Chondrocyte (in vitro differentiated cells): ENCODE results near the gene FAM81A. TPM values are rescaled to one million over a fixed set of nuclear protein-coding genes. Genes with fewer than 3 reads are reported as not detected.
A peak's percentile ranks its signal among the peaks of the same experiment; 100 is the strongest.

Experiments
- DNase-seq: peaks from one replicate; pipeline ENCODE4 v3.0.0; 2021; ENCODE audit warnings: mixed read lengths, low spot score
- H3K27ac Mint-ChIP-seq: one replicate; pipeline ENCODE4 v1.8.0; 2021; ENCODE audit warnings: mild to moderate bottlenecking, moderate library complexity, mixed read lengths; ENCODE audit not compliant: unreplicated experiment
- H3K27me3 Mint-ChIP-seq: 2 replicates; pipeline ENCODE4 v1.8.0; 2021; ENCODE audit warnings: low read depth, mixed read lengths
- H3K36me3 Mint-ChIP-seq: 2 replicates; pipeline ENCODE4 v1.8.0; 2021; ENCODE audit warnings: low read depth, mixed read lengths
- H3K4me1 Mint-ChIP-seq: 2 replicates; pipeline ENCODE4 v1.8.0; 2021; ENCODE audit warnings: low read depth, mild to moderate bottlenecking, mixed read lengths
- H3K4me3 Mint-ChIP-seq: one replicate; pipeline ENCODE4 v1.8.0; 2021; ENCODE audit warnings: mild to moderate bottlenecking, moderate library complexity, mixed read lengths; ENCODE audit not compliant: unreplicated experiment
- H3K9me3 Mint-ChIP-seq: 2 replicates; pipeline ENCODE4 v1.8.0; 2021; ENCODE audit warnings: low read depth, mixed read lengths
- CTCF ChIP-seq: fragments of 200-600 bp; sonication (generic); IDR thresholded peaks from 2 replicates; pipeline ENCODE4 v1.5.0; 2021; ENCODE audit warnings: antibody characterized with exemption, mild to moderate bottlenecking, moderate library complexity
- total RNA-seq: library from RNA; stranded (reverse); gene quantifications from 3 replicates; pipeline ENCODE4 v1.2.1, GENCODE V29; 2021

FAM81A gene
- total RNA-seq, 1 donor from 2014 or later: 0.15 TPM

- Mint-ChIP-seq H3K4me3 (no peak overlapping the region), H3K4me1 (peaks cover 8% of the 10 kb centered on the region), H3K36me3 (no peaks in the 10 kb centered on the region), H3K9me3 (no peaks in the 10 kb centered on the region), H3K27me3 (peaks cover 9% of the 10 kb centered on the region), H3K27ac (no peak overlapping the region)
- no peak for DNase-seq
- TF ChIP-seq CTCF: no peak
These were observed 120.9 kb downstream of the FAM81A start for GRCh38 chr15:59558851-59559250.

GRCh38 chr15:59561547-59561946 is 123.6 kb downstream of the FAM81A start:
- Mint-ChIP-seq H3K4me1 (peaks cover 4% of the 10 kb centered on the region), H3K27ac (no peak overlapping the region), H3K27me3 (peaks cover 9% of the 10 kb centered on the region), H3K9me3 (peaks cover 3% of the 10 kb centered on the region), H3K4me3 (no peak overlapping the region), H3K36me3 (peaks cover 1% of the 10 kb centered on the region)
- no peak for TF ChIP-seq CTCF
- DNase-seq: no peak

- no peak for DNase-seq
- Mint-ChIP-seq H3K27me3 (peaks cover 9% of the 10 kb centered on the region), H3K4me3 (no peak overlapping the region), H3K9me3 (peaks cover 3% of the 10 kb centered on the region), H3K27ac (no peak overlapping the region), H3K36me3 (peaks cover 1% of the 10 kb centered on the region), H3K4me1 (peaks cover 7% of the 10 kb centered on the region)
- peak; percentile 52 for TF ChIP-seq CTCF
These were observed 124.6 kb downstream of the FAM81A start for GRCh38 chr15:59562448-59563186.

GRCh38 chr15:59565299-59565698 is 127.3 kb downstream of the FAM81A start:
- H3K27me3 Mint-ChIP-seq: peaks cover 6% of the 10 kb centered on the region
- no peak overlapping the region for H3K4me3 Mint-ChIP-seq
- no peak for TF ChIP-seq CTCF
- H3K27ac Mint-ChIP-seq: no peak overlapping the region
- H3K36me3 Mint-ChIP-seq: peaks cover 1% of the 10 kb centered on the region
- peaks cover 3% of the 10 kb centered on the region for H3K9me3 Mint-ChIP-seq
- H3K4me1 Mint-ChIP-seq: peaks cover 3% of the 10 kb centered on the region
- DNase-seq: no peak

GRCh38 chr15:59567324-59567723 is 129.3 kb downstream of the FAM81A start:
- Mint-ChIP-seq H3K36me3 (peaks cover 1% of the 10 kb centered on the region), H3K4me1 (peaks cover 3% of the 10 kb centered on the region), H3K27me3 (no peaks in the 10 kb centered on the region), H3K9me3 (peaks cover 3% of the 10 kb centered on the region), H3K27ac (no peak overlapping the region), H3K4me3 (no peak overlapping the region)
- no peak for DNase-seq
- no peak for TF ChIP-seq CTCF
